ENCODE results near the gene MSLN.

The MSLN gene

DNA sequence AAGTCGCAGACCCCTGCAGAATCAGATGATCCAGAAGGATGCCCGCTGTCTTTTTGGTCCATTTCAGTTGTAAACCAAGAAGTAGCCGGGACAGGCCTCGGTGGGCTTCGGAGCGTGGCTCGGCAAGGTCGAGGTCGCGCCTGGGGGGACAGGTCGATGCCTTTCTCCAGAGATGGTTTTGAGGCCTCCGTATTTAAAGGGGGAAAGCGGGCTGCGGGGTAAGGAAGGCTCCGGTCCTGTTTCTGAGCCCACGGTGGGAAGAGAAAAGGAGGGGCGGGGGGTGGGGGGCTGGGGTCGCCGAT, 47.5 kb downstream of the MSLN start:
- TF ChIP-seq, protein P1, sequence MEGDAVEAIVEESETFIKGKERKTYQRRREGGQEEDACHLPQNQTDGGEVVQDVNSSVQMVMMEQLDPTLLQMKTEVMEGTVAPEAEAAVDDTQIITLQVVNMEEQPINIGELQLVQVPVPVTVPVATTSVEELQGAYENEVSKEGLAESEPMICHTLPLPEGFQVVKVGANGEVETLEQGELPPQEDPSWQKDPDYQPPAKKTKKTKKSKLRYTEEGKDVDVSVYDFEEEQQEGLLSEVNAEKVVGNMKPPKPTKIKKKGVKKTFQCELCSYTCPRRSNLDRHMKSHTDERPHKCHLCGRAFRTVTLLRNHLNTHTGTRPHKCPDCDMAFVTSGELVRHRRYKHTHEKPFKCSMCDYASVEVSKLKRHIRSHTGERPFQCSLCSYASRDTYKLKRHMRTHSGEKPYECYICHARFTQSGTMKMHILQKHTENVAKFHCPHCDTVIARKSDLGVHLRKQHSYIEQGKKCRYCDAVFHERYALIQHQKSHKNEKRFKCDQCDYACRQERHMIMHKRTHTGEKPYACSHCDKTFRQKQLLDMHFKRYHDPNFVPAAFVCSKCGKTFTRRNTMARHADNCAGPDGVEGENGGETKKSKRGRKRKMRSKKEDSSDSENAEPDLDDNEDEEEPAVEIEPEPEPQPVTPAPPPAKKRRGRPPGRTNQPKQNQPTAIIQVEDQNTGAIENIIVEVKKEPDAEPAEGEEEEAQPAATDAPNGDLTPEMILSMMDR (IDR thresholded peaks at IDR 0.05; ENCODE audit: insufficient read depth, low read length, poor library complexity, severe bottlenecking), result no peak
- Histone ChIP-seq H3K27me3 (replicated peaks; ENCODE audit: control insufficient read depth, insufficient read depth, low read length) (no peaks in the 10 kb centered on the region), H3K4me3 (replicated peaks; ENCODE audit: low read depth, low read length) (peak overlapping the region; percentile 96), H3K36me3 (ENCODE audit: control insufficient read depth, insufficient read depth, low read length) (no peaks in the 10 kb centered on the region; the same call in 1 of the 2 replicates)
- DNase-seq (ENCODE audit: extremely low read depth, insufficient read length), result no peak

DNA sequence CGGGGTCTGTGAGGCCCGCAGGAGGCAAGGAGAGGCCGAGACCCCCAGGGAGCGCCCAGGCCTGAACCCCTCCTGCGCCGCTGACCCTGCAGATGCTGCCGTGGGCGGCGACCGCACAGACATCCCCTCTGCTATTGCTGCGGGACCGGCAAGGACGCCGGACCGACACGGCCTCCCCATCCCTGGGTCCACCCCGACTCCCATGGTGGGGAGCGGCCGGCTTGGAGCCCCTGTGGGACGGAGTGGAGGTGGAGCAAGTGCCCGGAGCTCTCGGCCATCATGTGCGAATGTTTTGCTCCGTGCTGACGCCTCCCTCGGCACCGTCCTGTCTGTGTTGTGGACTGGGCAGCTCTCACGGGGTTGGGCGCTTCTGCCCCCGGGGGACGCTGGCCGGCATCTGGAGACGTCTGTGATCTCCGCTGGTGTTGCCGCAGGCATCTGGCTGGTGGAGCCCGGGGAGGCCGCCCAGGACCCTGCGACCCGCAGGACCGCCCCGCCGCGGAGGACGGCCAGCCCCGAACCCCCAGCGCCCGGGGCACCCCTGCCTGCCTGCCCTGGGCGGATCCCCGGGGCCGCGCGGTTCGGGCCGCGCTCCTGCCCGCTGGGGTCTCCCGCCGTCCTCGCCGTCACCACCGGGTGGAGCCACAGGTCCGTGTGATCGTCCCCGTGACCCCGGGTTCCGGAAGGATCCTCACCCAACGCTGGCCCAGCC, 52.8 kb downstream of the MSLN start:
- H3K27me3 ChIP-seq (replicated peaks; ENCODE audit: control insufficient read depth, insufficient read depth, low read length), result no peaks in the 10 kb centered on the region; the same call in 1 of the 2 replicates
- no peak for DNase-seq (ENCODE audit: extremely low read depth, insufficient read length)
- TF ChIP-seq, protein P1 (IDR thresholded peaks at IDR 0.05; ENCODE audit: insufficient read depth, low read length, poor library complexity, severe bottlenecking), result peak; percentile 59
- H3K4me3 ChIP-seq (replicated peaks; ENCODE audit: low read depth, low read length), result no peak overlapping the region
- H3K36me3 ChIP-seq (ENCODE audit: control insufficient read depth, insufficient read depth, low read length), result no peaks in the 10 kb centered on the region

DNA sequence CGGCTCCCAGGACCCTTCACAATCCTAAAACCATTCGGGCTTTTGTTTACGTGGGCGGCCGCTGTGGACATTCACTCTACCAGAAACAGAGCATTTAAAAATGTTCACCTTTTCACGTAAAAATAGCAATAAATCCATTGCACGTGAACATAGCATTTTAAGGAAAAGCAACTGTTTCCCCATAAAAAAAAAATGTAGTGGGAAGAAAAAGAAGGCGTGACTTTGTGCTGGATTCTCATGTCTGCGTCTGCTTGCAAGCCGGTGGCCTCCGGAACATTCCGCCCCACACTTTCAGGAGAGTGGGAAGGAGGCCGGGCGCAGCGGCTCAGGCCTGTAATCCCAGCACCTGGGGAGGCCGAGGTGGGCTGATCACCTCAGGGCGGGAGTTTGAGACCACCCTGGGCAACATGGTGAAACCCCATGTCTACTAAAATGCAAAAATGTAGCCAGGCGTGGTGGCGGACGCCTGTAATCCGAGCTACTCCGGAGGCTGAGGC, 53.4 kb downstream of the MSLN start:
- TF ChIP-seq, protein P1 (IDR thresholded peaks at IDR 0.05; ENCODE audit: insufficient read depth, low read length, poor library complexity, severe bottlenecking), result no peak
- no peak for DNase-seq (ENCODE audit: extremely low read depth, insufficient read length)
- no peaks in the 10 kb centered on the region; the same call in 1 of the 2 replicates for H3K27me3 ChIP-seq (replicated peaks; ENCODE audit: control insufficient read depth, insufficient read depth, low read length)
- H3K4me3 ChIP-seq (replicated peaks; ENCODE audit: low read depth, low read length), result no peak overlapping the region
- H3K36me3 ChIP-seq (ENCODE audit: control insufficient read depth, insufficient read depth, low read length), result no peaks in the 10 kb centered on the region

DNA sequence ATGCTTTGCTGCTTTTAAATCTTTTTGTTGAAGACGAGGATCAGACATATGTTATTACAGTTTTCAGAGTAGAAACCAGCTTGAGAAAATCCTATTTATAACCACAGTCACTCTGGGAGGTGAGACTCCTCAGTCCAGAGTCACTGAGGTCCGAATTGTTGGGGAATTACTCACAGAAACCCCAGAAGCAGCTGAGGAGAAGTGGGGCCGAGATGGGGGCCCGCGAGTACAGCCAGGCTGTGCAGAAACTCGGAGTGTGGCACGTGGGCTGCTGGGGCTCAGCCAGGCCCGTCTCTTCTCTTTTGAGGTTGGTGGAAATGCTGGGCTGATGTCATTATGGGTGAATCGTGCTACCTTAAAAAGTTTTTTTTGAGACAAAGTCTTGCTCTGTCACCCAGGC, 54.4 kb downstream of the MSLN start:
- H3K36me3 ChIP-seq (ENCODE audit: control insufficient read depth, insufficient read depth, low read length), result no peaks in the 10 kb centered on the region
- H3K4me3 ChIP-seq (replicated peaks; ENCODE audit: low read depth, low read length), result no peak overlapping the region
- TF ChIP-seq, protein P1 (IDR thresholded peaks at IDR 0.05; ENCODE audit: insufficient read depth, low read length, poor library complexity, severe bottlenecking), result no peak
- no peaks in the 10 kb centered on the region; the same call in 1 of the 2 replicates for H3K27me3 ChIP-seq (replicated peaks; ENCODE audit: control insufficient read depth, insufficient read depth, low read length)
- no peak for DNase-seq (ENCODE audit: extremely low read depth, insufficient read length)

DNA sequence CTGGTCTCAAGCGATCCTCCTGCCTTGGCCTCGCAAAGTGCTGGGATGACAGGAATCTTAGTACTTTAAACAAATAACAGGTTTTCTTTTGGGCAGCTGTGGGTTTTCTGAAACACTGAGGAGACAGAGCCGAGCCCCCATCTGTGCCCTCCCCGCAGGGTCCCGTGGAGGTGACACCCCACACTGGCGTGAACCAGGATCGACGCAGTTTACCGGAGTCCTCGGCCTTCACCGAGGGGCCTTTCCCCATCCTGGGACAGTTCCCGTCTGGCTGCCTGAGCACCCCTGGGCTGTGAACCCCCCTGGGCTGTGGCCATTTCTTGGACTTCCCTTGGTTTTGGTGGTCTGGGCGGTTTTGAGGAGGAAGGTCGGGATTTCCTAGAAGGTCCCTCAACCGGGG, 55.3 kb downstream of the MSLN start:
- Histone ChIP-seq H3K27me3 (replicated peaks; ENCODE audit: control insufficient read depth, insufficient read depth, low read length) (no peaks in the 10 kb centered on the region; the same call in 1 of the 2 replicates), H3K36me3 (ENCODE audit: control insufficient read depth, insufficient read depth, low read length) (no peaks in the 10 kb centered on the region), H3K4me3 (replicated peaks; ENCODE audit: low read depth, low read length) (no peak overlapping the region)
- no peak for DNase-seq (ENCODE audit: extremely low read depth, insufficient read length)
- TF ChIP-seq, protein P1 (IDR thresholded peaks at IDR 0.05; ENCODE audit: insufficient read depth, low read length, poor library complexity, severe bottlenecking), result no peak
